ENCODE data around the gene EIF1.

EIF1 gene

GRCh38 chr17:41651625-41652460 lies 36.8 kb upstream of the EIF1 start:
- H3K9ac ChIP-seq (ENCODE audit: low read length) = no peak overlapping the region
- H2AFZ ChIP-seq (ENCODE audit: low read depth, low read length) = no peak overlapping the region

DNA sequence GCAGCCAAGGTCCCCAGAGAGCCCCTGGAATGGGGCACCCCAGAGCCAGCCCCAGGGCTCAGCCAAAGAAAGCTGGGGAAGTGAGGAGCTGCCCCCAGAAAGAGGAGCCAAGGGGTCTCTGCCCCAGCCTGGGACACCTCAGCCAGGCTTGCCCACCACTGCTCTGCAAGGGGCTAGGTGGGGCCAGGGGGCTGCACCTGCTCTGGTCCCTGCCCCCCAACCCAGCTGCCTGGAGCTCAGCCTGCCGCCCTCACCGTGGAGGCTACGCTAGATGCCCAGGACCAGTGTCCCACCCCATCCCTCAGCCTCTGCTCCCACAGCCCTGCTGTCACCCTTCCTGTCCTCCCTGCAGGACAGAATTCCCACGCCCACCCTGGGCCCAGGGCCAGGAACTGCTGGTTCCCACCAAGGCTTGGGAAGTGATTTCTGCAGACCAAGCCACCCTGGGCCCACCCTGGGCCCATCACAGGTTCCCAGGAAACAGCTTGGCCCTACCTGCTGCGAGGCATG lies 36.2 kb upstream of the EIF1 start:
- no peak for DNase-seq
- no peaks in the 10 kb centered on the region for H3K36me3 ChIP-seq (ENCODE audit: control insufficient read depth in 1 of 2, insufficient read depth in 2 of 2, low read depth in 1 of 2, low read length in 2 of 2)
- no peak overlapping the region for H4K91ac ChIP-seq (ENCODE audit: low read length)
- H4K8ac ChIP-seq (ENCODE audit: low read length) = no peak overlapping the region
- peaks cover 31% of the 10 kb centered on the region for H3K4me1 ChIP-seq (ENCODE audit: control insufficient read depth, insufficient read depth, low read depth, low read length)
- 90% methylated on average over 5 of the region's 5 CpGs for WGBS
- H2BK5ac ChIP-seq (ENCODE audit: low read depth, low read length, poor library complexity, severe bottlenecking) = no peak overlapping the region
- H3K4me3 ChIP-seq (ENCODE audit: insufficient read depth in 1 of 2, low read depth in 1 of 2, low read length in 2 of 2) = no peak overlapping the region
- no peak overlapping the region for H2AK5ac ChIP-seq (ENCODE audit: low read length, severe bottlenecking)
- H3K14ac ChIP-seq (ENCODE audit: low read length in 2 of 2) = no peak overlapping the region
- no peak overlapping the region for H3K4me2 ChIP-seq (ENCODE audit: low read length, poor library complexity, severe bottlenecking)
- no peaks in the 10 kb centered on the region for H3K79me1 ChIP-seq (replicated peaks; ENCODE audit: low read length, poor library complexity, severe bottlenecking)
- no peak overlapping the region for H3K23ac ChIP-seq (ENCODE audit: low read length in 2 of 2)
- H2BK120ac ChIP-seq (ENCODE audit: low read depth, low read length) = no peak overlapping the region
- H3K27me3 ChIP-seq (ENCODE audit: control insufficient read depth in 1 of 2, insufficient read depth in 1 of 2, low read length in 2 of 2) = peaks cover 0 to 30% of the 10 kb centered on the region in 2 experiments
- H3K18ac ChIP-seq (ENCODE audit: low read depth in 1 of 2, low read length in 2 of 2) = no peak overlapping the region
- H2AFZ ChIP-seq (ENCODE audit: low read depth, low read length) = no peak overlapping the region
- H3K4ac ChIP-seq (ENCODE audit: low read depth in 1 of 2, low read length in 2 of 2) = no peak overlapping the region
- no peak overlapping the region for H3K9ac ChIP-seq (ENCODE audit: low read length)
- no peaks in the 10 kb centered on the region for H3K9me3 ChIP-seq (ENCODE audit: control insufficient read depth, low read length)
- H2BK12ac ChIP-seq (ENCODE audit: low read length in 2 of 2) = no peak overlapping the region
- no peak overlapping the region for H2BK15ac ChIP-seq (ENCODE audit: low read depth, poor library complexity, severe bottlenecking)
- no peak overlapping the region for H3K27ac ChIP-seq (ENCODE audit: low read length, poor library complexity, severe bottlenecking)

More at GRCh38 chr17:41651625-41652460, 36.8 kb upstream of the EIF1 start:
- peaks cover 0 to 29% of the 10 kb centered on the region in 2 experiments for H3K27me3 ChIP-seq (ENCODE audit: control insufficient read depth in 1 of 2, insufficient read depth in 1 of 2, low read length in 2 of 2)
- no peak overlapping the region for H2AK5ac ChIP-seq (ENCODE audit: low read length, severe bottlenecking)
- no peak overlapping the region for H2BK120ac ChIP-seq (ENCODE audit: low read depth, low read length)
- no peak overlapping the region for H2BK12ac ChIP-seq (ENCODE audit: low read length in 2 of 2)
- H3K9me3 ChIP-seq (ENCODE audit: control insufficient read depth, low read length) = no peaks in the 10 kb centered on the region
- no peak overlapping the region for H2BK5ac ChIP-seq (ENCODE audit: low read depth, low read length, poor library complexity, severe bottlenecking)
- WGBS = 92% methylated on average over 13 of the region's 13 CpGs
- no peaks in the 10 kb centered on the region for H3K36me3 ChIP-seq (ENCODE audit: control insufficient read depth in 1 of 2, insufficient read depth in 2 of 2, low read depth in 1 of 2, low read length in 2 of 2)
- H3K18ac ChIP-seq (ENCODE audit: low read depth in 1 of 2, low read length in 2 of 2) = no peak overlapping the region
- peaks cover 34% of the 10 kb centered on the region for H3K4me1 ChIP-seq (ENCODE audit: control insufficient read depth, insufficient read depth, low read depth, low read length)
- no peak overlapping the region for H3K23ac ChIP-seq (ENCODE audit: low read length in 2 of 2)
- no peaks in the 10 kb centered on the region for H3K79me1 ChIP-seq (replicated peaks; ENCODE audit: low read length, poor library complexity, severe bottlenecking)
- peak overlapping the region; percentile 5 for H4K91ac ChIP-seq (ENCODE audit: low read length)
- H3K27ac ChIP-seq (ENCODE audit: low read length, poor library complexity, severe bottlenecking) = no peak overlapping the region
- peak overlapping the region in 1 of 2 experiments; percentile 46 for H3K14ac ChIP-seq (ENCODE audit: low read length in 2 of 2)
- no peak for DNase-seq
- no peak overlapping the region for H3K4ac ChIP-seq (ENCODE audit: low read depth in 1 of 2, low read length in 2 of 2)
- no peak overlapping the region for H4K8ac ChIP-seq (ENCODE audit: low read length)
- H2BK15ac ChIP-seq (ENCODE audit: low read depth, poor library complexity, severe bottlenecking) = no peak overlapping the region
- H3K4me3 ChIP-seq (ENCODE audit: insufficient read depth in 1 of 2, low read depth in 1 of 2, low read length in 2 of 2) = no peak overlapping the region
- H3K4me2 ChIP-seq (ENCODE audit: low read length, poor library complexity, severe bottlenecking) = no peak overlapping the region

DNA sequence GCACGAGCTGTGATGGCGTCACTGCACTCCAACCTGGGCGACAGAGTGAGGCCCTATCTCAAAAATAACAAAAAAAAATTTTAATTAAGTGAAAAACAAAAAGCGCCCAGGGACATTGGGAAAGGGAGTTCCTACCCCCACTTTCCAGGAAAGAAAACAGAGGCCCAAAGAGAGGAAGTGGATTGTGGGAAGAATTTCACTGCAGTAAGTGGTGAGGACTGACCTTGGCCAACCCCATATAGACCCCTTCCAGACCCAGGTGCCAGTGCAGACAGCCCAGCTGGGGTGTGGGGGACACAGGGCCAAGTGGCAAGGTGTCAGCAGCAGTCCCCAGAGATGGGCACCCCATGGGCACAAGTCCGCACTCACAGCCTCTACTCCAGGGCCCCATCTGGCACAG lies 35.3 kb upstream of the EIF1 start:
- Histone ChIP-seq H3K9me3 (ENCODE audit: control insufficient read depth, low read length) (no peaks in the 10 kb centered on the region), H2BK15ac (ENCODE audit: low read depth, poor library complexity, severe bottlenecking) (no peak overlapping the region), H2BK5ac (ENCODE audit: low read depth, low read length, poor library complexity, severe bottlenecking) (no peak overlapping the region), H2BK12ac (ENCODE audit: low read length in 2 of 2) (no peak overlapping the region), H3K4ac (ENCODE audit: low read depth in 1 of 2, low read length in 2 of 2) (no peak overlapping the region), H3K14ac (ENCODE audit: low read length in 2 of 2) (no peak overlapping the region), H2BK120ac (ENCODE audit: low read depth, low read length) (no peak overlapping the region), H3K23ac (ENCODE audit: low read length in 2 of 2) (no peak overlapping the region), H3K79me1 (replicated peaks; ENCODE audit: low read length, poor library complexity, severe bottlenecking) (no peaks in the 10 kb centered on the region), H3K27me3 (ENCODE audit: control insufficient read depth in 1 of 2, insufficient read depth in 1 of 2, low read length in 2 of 2) (peaks cover 0 to 30% of the 10 kb centered on the region in 2 experiments), H3K4me3 (ENCODE audit: insufficient read depth in 1 of 2, low read depth in 1 of 2, low read length in 2 of 2) (no peak overlapping the region), H3K36me3 (ENCODE audit: control insufficient read depth in 1 of 2, insufficient read depth in 2 of 2, low read depth in 1 of 2, low read length in 2 of 2) (no peaks in the 10 kb centered on the region), H4K91ac (ENCODE audit: low read length) (no peak overlapping the region), H2AFZ (ENCODE audit: low read depth, low read length) (no peak overlapping the region), H3K4me2 (ENCODE audit: low read length, poor library complexity, severe bottlenecking) (no peak overlapping the region), H3K27ac (ENCODE audit: low read length, poor library complexity, severe bottlenecking) (no peak overlapping the region), H3K18ac (ENCODE audit: low read depth in 1 of 2, low read length in 2 of 2) (no peak overlapping the region), H3K4me1 (ENCODE audit: control insufficient read depth, insufficient read depth, low read depth, low read length) (peaks cover 24% of the 10 kb centered on the region), H2AK5ac (ENCODE audit: low read length, severe bottlenecking) (no peak overlapping the region), H4K8ac (ENCODE audit: low read length) (no peak overlapping the region), H3K9ac (ENCODE audit: low read length) (no peak overlapping the region)
- WGBS = 91% methylated on average over 5 of the region's 5 CpGs
- DNase-seq = no peak

DNA sequence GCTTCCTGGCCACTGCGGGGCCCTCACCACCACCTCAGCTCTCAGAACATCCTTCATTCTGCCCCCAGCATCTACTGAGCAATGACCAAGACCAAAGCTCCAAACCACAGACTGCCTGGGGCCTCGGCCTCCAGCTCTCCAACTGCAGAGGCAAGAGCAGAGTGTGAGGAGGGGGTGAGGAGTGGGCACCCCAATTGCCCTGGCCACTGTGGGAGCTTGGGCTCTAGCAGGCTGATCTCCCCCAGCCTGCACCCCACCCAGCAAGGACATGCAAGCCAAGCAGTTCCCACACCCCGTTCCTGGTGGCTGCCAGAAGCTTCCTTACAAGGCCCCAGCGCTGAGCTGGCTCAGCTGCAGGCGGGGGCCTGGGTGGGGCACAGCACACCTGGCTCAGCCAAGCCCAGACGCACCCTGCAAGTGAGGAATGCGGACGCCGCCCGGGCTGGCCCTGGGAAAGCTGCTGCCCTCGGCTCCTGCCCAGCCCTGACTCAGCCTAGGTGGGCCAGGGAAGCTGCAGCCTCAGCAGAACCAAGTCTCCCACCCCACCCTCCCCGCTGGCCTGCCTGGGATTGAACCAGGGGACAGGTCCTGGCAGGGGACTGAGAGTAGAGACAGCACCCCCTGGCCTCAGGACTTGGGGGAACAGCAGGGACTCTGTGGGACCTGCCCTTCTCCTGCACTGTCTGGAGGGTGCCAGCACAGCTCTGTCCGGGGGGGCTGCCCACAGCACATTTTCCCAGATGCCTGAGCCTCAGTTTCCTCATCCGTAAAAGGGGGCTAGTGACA lies 34.6 kb upstream of the EIF1 start:
- no peak overlapping the region for H2AFZ ChIP-seq (ENCODE audit: low read depth, low read length)
- H3K79me1 ChIP-seq (replicated peaks; ENCODE audit: low read length, poor library complexity, severe bottlenecking) = no peaks in the 10 kb centered on the region
- peaks cover 21% of the 10 kb centered on the region for H3K4me1 ChIP-seq (ENCODE audit: control insufficient read depth, insufficient read depth, low read depth, low read length)
- peaks cover 0 to 30% of the 10 kb centered on the region in 2 experiments for H3K27me3 ChIP-seq (ENCODE audit: control insufficient read depth in 1 of 2, insufficient read depth in 1 of 2, low read length in 2 of 2)
- no peaks in the 10 kb centered on the region for H3K9me3 ChIP-seq (ENCODE audit: control insufficient read depth, low read length)
- no peak overlapping the region for H3K4me2 ChIP-seq (ENCODE audit: low read length, poor library complexity, severe bottlenecking)
- H4K8ac ChIP-seq (ENCODE audit: low read length) = no peak overlapping the region
- no peak overlapping the region for H3K4ac ChIP-seq (ENCODE audit: low read depth in 1 of 2, low read length in 2 of 2)
- H4K91ac ChIP-seq (ENCODE audit: low read length) = no peak overlapping the region
- H2BK5ac ChIP-seq (ENCODE audit: low read depth, low read length, poor library complexity, severe bottlenecking) = no peak overlapping the region
- no peak overlapping the region for H3K18ac ChIP-seq (ENCODE audit: low read depth in 1 of 2, low read length in 2 of 2)
- no peak overlapping the region for H2AK5ac ChIP-seq (ENCODE audit: low read length, severe bottlenecking)
- H3K27ac ChIP-seq (ENCODE audit: low read length, poor library complexity, severe bottlenecking) = no peak overlapping the region
- no peak overlapping the region for H2BK12ac ChIP-seq (ENCODE audit: low read length in 2 of 2)
- H2BK120ac ChIP-seq (ENCODE audit: low read depth, low read length) = no peak overlapping the region
- H3K23ac ChIP-seq (ENCODE audit: low read length in 2 of 2) = no peak overlapping the region
- no peaks in the 10 kb centered on the region for H3K36me3 ChIP-seq (ENCODE audit: control insufficient read depth in 1 of 2, insufficient read depth in 2 of 2, low read depth in 1 of 2, low read length in 2 of 2)
- no peak for DNase-seq
- H2BK15ac ChIP-seq (ENCODE audit: low read depth, poor library complexity, severe bottlenecking) = no peak overlapping the region
- H3K9ac ChIP-seq (ENCODE audit: low read length) = no peak overlapping the region
- no peak overlapping the region for H3K4me3 ChIP-seq (ENCODE audit: insufficient read depth in 1 of 2, low read depth in 1 of 2, low read length in 2 of 2)
- H3K14ac ChIP-seq (ENCODE audit: low read length in 2 of 2) = peak overlapping the region in 1 of 2 experiments; percentile 30
- WGBS = 83% methylated on average over 8 of the region's 14 CpGs

All from mesenchymal stem cell (in vitro differentiated cells and primary cell).